H9 (cell line): ENCODE measurements around the gene TLR3. TPM values are rescaled to one million over a fixed set of nuclear protein-coding genes. Genes with fewer than 3 reads are reported as not detected.

Experiments
- DNase-seq: peaks from one replicate; pipeline ENCODE4 v3.0.0-alpha.2; 2017
- H2AFZ ChIP-seq: one replicate; pipeline ENCODE4 v1.6.1; 2013; ENCODE audit warnings: mild to moderate bottlenecking, low read length, control low read depth, moderate library complexity
- H2AK5ac ChIP-seq: 2 replicates; pipeline ENCODE4 v1.6.1; 2013; ENCODE audit warnings: low read length, control low read depth, mixed read lengths; ENCODE audit not compliant: insufficient read length
- H2BK120ac ChIP-seq: one replicate; pipeline ENCODE4 v1.6.1; 2013; ENCODE audit warnings: low read depth, mild to moderate bottlenecking, low read length, control low read depth, inconsistent platforms; ENCODE audit not compliant: poor library complexity, severe bottlenecking
- H2BK12ac ChIP-seq: 2 replicates; pipeline ENCODE4 v1.6.1; 2013; ENCODE audit warnings: low read length, control low read depth, mixed read lengths, low read depth; ENCODE audit not compliant: insufficient read length
- H2BK15ac ChIP-seq: 2 replicates; pipeline ENCODE4 v1.6.1; 2013; ENCODE audit warnings: low read depth, low read length, control low read depth
- H2BK20ac ChIP-seq: one replicate; pipeline ENCODE4 v1.6.1; 2013; ENCODE audit warnings: low read depth, mild to moderate bottlenecking, low read length, control low read depth, inconsistent platforms; ENCODE audit not compliant: poor library complexity, severe bottlenecking
- H2BK5ac ChIP-seq: 2 replicates; pipeline ENCODE4 v1.6.1; 2013; ENCODE audit warnings: low read length, control low read depth, mixed read lengths; ENCODE audit not compliant: insufficient read length
- H3K14ac ChIP-seq: 2 replicates; pipeline ENCODE4 v1.6.1; 2013; ENCODE audit warnings: low read length, control low read depth; ENCODE audit not compliant: insufficient read depth
- H3K18ac ChIP-seq: 2 replicates; pipeline ENCODE4 v1.6.1; 2013; ENCODE audit warnings: low read depth, mild to moderate bottlenecking, mixed read lengths, low read length, control low read depth; ENCODE audit not compliant: insufficient read length
- H3K23ac ChIP-seq: 2 replicates; pipeline ENCODE4 v1.6.1; 2013; ENCODE audit warnings: low read length, control low read depth, mixed read lengths, low read depth; ENCODE audit not compliant: insufficient read length
- H3K23me2 ChIP-seq: 2 replicates; pipeline ENCODE4 v1.6.1; 2013; ENCODE audit warnings: low read depth, mild to moderate bottlenecking, mixed read lengths, low read length, control low read depth; ENCODE audit not compliant: insufficient read length, poor library complexity, severe bottlenecking
- H3K27ac ChIP-seq: 2 replicates; pipeline ENCODE4 v1.5.1; 2013; ENCODE audit warnings: low read length, control low read depth, mixed read lengths, low read depth; ENCODE audit not compliant: insufficient read length
- H3K27me3 ChIP-seq: 2 replicates; pipeline ENCODE4 v1.6.1; 2013; ENCODE audit warnings: low read length, control low read depth, inconsistent platforms; ENCODE audit not compliant: insufficient read depth
- H3K4ac ChIP-seq: 2 replicates; pipeline ENCODE4 v1.6.1; 2013; ENCODE audit warnings: low read depth, mild to moderate bottlenecking, control low read depth, inconsistent platforms, low read length, moderate library complexity
- H3K4me1 ChIP-seq: 2 replicates; pipeline ENCODE4 v1.6.1; 2013; ENCODE audit warnings: low read length, control low read depth, inconsistent platforms; ENCODE audit not compliant: insufficient read depth
- H3K4me2 ChIP-seq: 2 replicates; pipeline ENCODE4 v1.6.1; 2013; ENCODE audit warnings: low read length, control low read depth, mixed read lengths; ENCODE audit not compliant: insufficient read length, insufficient read depth
- H3K56ac ChIP-seq: 2 replicates; pipeline ENCODE4 v1.6.1; 2013; ENCODE audit warnings: low read depth, mild to moderate bottlenecking, mixed read lengths, low read length, control low read depth; ENCODE audit not compliant: insufficient read length
- H3K79me1 ChIP-seq: 2 replicates; pipeline ENCODE4 v1.6.1; 2013; ENCODE audit warnings: low read depth, mild to moderate bottlenecking, moderate library complexity, low read length, control low read depth, inconsistent platforms; ENCODE audit not compliant: insufficient read depth, poor library complexity, severe bottlenecking
- H3K79me2 ChIP-seq: 2 replicates; pipeline ENCODE4 v1.6.1; 2013; ENCODE audit warnings: low read length, control low read depth, inconsistent platforms; ENCODE audit not compliant: insufficient read depth
- H3K9ac ChIP-seq: 2 replicates; pipeline ENCODE4 v1.6.1; 2013; ENCODE audit warnings: low read length, control low read depth, mixed read lengths; ENCODE audit not compliant: insufficient read length; ENCODE audit errors: extremely low read depth
- H3K9me3 ChIP-seq: one replicate; pipeline ENCODE4 v1.6.1; 2013; ENCODE audit warnings: low read depth, low read length, inconsistent platforms; ENCODE audit not compliant: control insufficient read depth
- H3T11ph ChIP-seq: one replicate; pipeline ENCODE4 v1.6.1; 2013; ENCODE audit warnings: mild to moderate bottlenecking, low read length, control low read depth, inconsistent platforms
- H4K20me1 ChIP-seq: one replicate; pipeline ENCODE4 v1.6.1; 2013; ENCODE audit not compliant: control insufficient read depth, insufficient read length, insufficient read depth
- H4K5ac ChIP-seq: 2 replicates; pipeline ENCODE4 v1.6.1; 2013; ENCODE audit warnings: low read depth, mild to moderate bottlenecking, mixed read lengths, low read length, control low read depth; ENCODE audit not compliant: insufficient read length
- H4K8ac ChIP-seq: replicated peaks from 2 replicates; pipeline ENCODE4 v1.6.1; 2013; ENCODE audit warnings: low read length, control low read depth, mixed read lengths, low read depth; ENCODE audit not compliant: insufficient read length
- H4K91ac ChIP-seq: 2 replicates; pipeline ENCODE4 v1.6.1; 2013; ENCODE audit warnings: low read depth, mild to moderate bottlenecking, moderate library complexity, mixed read lengths, low read length, control low read depth; ENCODE audit not compliant: insufficient read length
- H3K27ac Mint-ChIP-seq, 3 experiments: 2 replicates in 2 of 3; 3 replicates in 1 of 3; pipeline ENCODE4 v1.8.0; 2020 to 2021; ENCODE audit warnings: mixed read lengths in 3 of 3, mild to moderate bottlenecking in 1 of 3, moderate library complexity in 1 of 3
- H3K27me3 Mint-ChIP-seq: 2 replicates; pipeline ENCODE4 v1.8.0; 2021; ENCODE audit warnings: low read depth, mild to moderate bottlenecking, moderate library complexity, mixed read lengths
- H3K36me3 Mint-ChIP-seq, 3 experiments: 2 replicates in 2 of 3; 3 replicates in 1 of 3; pipeline ENCODE4 v1.8.0; 2020 to 2021; ENCODE audit warnings: low read depth in 3 of 3, mixed read lengths in 3 of 3; ENCODE audit not compliant: insufficient read depth in 1 of 3
- H3K4me1 Mint-ChIP-seq, 2 experiments: 2 replicates each; pipeline ENCODE4 v1.8.0; 2020; ENCODE audit warnings: mixed read lengths in 2 of 2
- H3K4me3 Mint-ChIP-seq, 2 experiments: 2 replicates in 1 of 2; 3 replicates in 1 of 2; pipeline ENCODE4 v1.8.0; 2020 to 2021; ENCODE audit warnings: mild to moderate bottlenecking in 2 of 2, mixed read lengths in 2 of 2, moderate library complexity in 1 of 2
- H3K9me3 Mint-ChIP-seq, 2 experiments: 2 replicates in 1 of 2; 3 replicates in 1 of 2; pipeline ENCODE4 v1.8.0; 2020; ENCODE audit warnings: mild to moderate bottlenecking in 2 of 2, mixed read lengths in 2 of 2, moderate library complexity in 1 of 2
- WGBS: extraction: QIAGEN DNeasy Blood & Tissue Kit; methylation state at CpG from one replicate; pipeline ENCODE4 v1.1.7; 2013; ENCODE audit warnings: missing lambda C conversion rate, low lambda C conversion rate, mixed read lengths; ENCODE audit not compliant: insufficient read length; ENCODE audit errors: extremely low coverage; 5-methylcytosine and 5-hydroxymethylcytosine counted together
- total RNA-seq: library from RNA; stranded (reverse); gene quantifications from 2 replicates; pipeline ENCODE4 v1.2.1, GENCODE V29; 2021
- TF ChIP-seq, protein P1 (sequence below): fragments of 200-600 bp; sonication (generic); conservative IDR thresholded peaks from 3 replicates; pipeline ENCODE4 v1.8.0; 2021; ENCODE audit warnings: antibody characterized with exemption, mild to moderate bottlenecking

Gene TLR3
- total RNA-seq, 1 experiment from 2014 or later, result 0.92 TPM

DNA sequence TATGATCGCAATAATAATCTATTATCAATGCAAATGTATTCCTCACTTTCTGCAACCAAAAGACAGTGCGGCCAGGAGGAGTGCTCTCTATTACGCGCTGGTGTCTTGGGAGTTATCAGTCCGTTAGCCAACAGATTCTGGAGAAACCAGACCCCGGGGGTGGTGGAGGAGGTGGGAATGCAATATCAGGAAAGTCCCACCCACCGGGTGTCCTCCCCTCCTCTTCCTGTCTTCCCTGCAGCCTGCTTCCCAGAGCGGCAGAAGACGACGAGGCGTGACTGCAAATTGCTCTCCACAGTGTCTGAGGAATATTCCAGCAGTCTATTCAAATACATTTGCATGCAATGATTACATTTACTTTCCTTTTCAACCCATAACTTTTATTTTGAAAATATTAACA is 17.9 kb upstream of the TLR3 start:
- Histone ChIP-seq H3K14ac (no peak overlapping the region), H3K27ac (no peak overlapping the region), H2BK5ac (no peak overlapping the region), H2BK12ac (no peak overlapping the region), H2BK120ac (no peak overlapping the region), H3K4me2 (no peak overlapping the region), H3K23ac (no peak overlapping the region), H3K18ac (no peak overlapping the region), H3K56ac (no peak overlapping the region), H2AFZ (no peak overlapping the region), H3T11ph (no peak overlapping the region), H3K9me3 (peaks cover 8% of the 10 kb centered on the region), H2BK15ac (no peak overlapping the region), H4K20me1 (no peaks in the 10 kb centered on the region), H2AK5ac (no peak overlapping the region), H3K79me2 (no peaks in the 10 kb centered on the region), H3K9ac (no peak overlapping the region), H2BK20ac (no peak overlapping the region), H4K8ac (no peak overlapping the region), H4K5ac (no peak overlapping the region), H3K23me2 (no peaks in the 10 kb centered on the region), H3K79me1 (no peaks in the 10 kb centered on the region), H4K91ac (no peak overlapping the region), H3K4me1 (no peaks in the 10 kb centered on the region), H3K27me3 (no peaks in the 10 kb centered on the region), H3K4ac (no peak overlapping the region)
- H3K9me3 Mint-ChIP-seq, result peaks cover 13 to 14% of the 10 kb centered on the region in 2 experiments
- no peak overlapping the region for H3K4me3 Mint-ChIP-seq
- WGBS, result no CpG with 5 or more reads among the region's 11 CpGs
- H3K4me1 Mint-ChIP-seq, result peaks cover 2 to 13% of the 10 kb centered on the region in 2 experiments; a peak in 2 of 4 replicates
- H3K27ac Mint-ChIP-seq, result no peak overlapping the region
- peaks cover 2% of the 10 kb centered on the region; the same call in 1 of the 2 replicates for H3K27me3 Mint-ChIP-seq
- TF ChIP-seq, protein P1, sequence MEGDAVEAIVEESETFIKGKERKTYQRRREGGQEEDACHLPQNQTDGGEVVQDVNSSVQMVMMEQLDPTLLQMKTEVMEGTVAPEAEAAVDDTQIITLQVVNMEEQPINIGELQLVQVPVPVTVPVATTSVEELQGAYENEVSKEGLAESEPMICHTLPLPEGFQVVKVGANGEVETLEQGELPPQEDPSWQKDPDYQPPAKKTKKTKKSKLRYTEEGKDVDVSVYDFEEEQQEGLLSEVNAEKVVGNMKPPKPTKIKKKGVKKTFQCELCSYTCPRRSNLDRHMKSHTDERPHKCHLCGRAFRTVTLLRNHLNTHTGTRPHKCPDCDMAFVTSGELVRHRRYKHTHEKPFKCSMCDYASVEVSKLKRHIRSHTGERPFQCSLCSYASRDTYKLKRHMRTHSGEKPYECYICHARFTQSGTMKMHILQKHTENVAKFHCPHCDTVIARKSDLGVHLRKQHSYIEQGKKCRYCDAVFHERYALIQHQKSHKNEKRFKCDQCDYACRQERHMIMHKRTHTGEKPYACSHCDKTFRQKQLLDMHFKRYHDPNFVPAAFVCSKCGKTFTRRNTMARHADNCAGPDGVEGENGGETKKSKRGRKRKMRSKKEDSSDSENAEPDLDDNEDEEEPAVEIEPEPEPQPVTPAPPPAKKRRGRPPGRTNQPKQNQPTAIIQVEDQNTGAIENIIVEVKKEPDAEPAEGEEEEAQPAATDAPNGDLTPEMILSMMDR, result no peak
- DNase-seq, result no peak
- H3K36me3 Mint-ChIP-seq, result peaks cover 0 to 10% (median 8%) of the 10 kb centered on the region in 3 experiments; a peak in 3 of 7 replicates
